ENCODE data around the gene LBHD2.
"Not testable (repeated sequence)": the region's sequence is repeated elsewhere in the genome, so short reads cannot be mapped to it uniquely, and the experiment has no call there.

The LBHD2 gene

DNA sequence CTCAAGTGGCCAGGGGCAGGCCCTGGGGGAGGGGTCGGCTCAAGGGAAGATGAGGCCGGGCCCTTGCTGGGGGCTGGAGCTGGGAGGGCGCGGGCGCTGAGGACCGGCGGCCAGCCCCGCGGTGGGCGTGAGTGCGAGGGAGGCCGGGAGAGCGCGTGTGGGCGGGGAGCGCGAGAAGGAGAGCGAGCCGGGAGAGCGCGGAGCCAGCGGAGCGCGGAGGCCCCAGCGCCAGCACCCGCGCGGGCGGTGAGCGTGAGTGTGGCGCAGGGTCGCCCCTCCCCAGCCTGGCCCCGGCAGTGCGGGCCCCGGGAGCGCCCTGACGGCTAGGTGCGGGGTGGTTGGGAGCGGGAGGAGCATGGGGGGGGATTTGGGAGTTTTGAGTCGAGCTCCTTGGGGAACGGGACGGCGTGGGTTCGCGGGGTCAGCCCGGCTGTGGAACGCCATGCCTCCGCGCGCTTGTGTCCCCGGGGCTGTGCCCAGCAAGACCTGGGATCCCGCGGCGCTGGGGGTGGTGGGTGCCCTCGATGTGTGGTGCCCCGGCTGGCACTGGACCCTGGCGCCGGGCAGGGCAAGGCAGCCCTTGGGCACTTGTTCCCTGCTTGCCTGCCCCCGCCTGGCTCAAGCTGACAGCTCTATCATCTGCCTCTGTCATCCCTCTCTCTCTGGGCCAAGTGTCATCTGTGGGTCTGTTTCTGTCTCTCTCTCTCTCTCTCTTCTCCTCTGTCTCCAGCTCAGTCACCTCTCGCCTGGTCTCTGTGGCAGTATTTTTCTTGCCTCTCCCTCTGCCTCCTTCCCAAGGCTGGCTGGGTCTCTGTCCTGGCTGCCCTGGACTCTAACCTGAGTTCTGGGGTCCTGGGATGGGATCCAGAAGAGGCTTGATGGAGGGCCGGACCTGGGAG is at the start of gene LBHD2:
TSS of gene LBHD2 (plus strand) at position 190 of the 899 bp plus-strand sequence. CDS start 1,803 bp downstream, outside the sequence.
- POLR2A ChIA-PET, result no interaction called here
- TF ChIP-seq, protein P1, sequence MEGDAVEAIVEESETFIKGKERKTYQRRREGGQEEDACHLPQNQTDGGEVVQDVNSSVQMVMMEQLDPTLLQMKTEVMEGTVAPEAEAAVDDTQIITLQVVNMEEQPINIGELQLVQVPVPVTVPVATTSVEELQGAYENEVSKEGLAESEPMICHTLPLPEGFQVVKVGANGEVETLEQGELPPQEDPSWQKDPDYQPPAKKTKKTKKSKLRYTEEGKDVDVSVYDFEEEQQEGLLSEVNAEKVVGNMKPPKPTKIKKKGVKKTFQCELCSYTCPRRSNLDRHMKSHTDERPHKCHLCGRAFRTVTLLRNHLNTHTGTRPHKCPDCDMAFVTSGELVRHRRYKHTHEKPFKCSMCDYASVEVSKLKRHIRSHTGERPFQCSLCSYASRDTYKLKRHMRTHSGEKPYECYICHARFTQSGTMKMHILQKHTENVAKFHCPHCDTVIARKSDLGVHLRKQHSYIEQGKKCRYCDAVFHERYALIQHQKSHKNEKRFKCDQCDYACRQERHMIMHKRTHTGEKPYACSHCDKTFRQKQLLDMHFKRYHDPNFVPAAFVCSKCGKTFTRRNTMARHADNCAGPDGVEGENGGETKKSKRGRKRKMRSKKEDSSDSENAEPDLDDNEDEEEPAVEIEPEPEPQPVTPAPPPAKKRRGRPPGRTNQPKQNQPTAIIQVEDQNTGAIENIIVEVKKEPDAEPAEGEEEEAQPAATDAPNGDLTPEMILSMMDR (IDR thresholded peaks at IDR 0.05; ENCODE audit: control extremely low read depth, extremely low read depth, low read depth, missing control alignments), result no peak
- CTCF ChIA-PET, result interaction anchor here (2.6 to 3.0 kb wide), 2 partner anchors 9 to 21 kb away, joined by 9 to 11 read pairs; no protein-coding TSS in a partner anchor

DNA sequence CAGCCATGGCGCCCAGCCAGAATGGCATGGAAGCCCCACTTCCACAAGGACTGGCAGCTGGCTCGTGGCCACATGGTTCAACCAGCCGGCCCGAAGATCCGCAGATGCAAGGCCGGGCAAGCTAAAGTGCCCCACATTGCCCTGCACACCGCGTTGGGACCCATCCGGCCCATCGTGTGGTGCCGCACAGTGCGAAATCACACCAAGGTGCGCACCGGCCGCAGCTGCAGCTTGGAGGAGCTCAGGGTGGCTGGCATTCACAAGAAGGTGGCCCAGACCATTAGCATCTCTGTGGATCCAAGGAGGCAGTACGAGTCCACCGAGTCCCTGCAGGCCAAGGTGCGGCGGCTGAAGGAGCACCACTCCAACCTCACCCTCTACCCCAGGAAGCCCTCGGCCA is 42.5 kb upstream of the LBHD2 start:
- TF ChIP-seq, protein P1 (IDR thresholded peaks at IDR 0.05; ENCODE audit: control extremely low read depth, extremely low read depth, low read depth, missing control alignments), result no peak
- CTCF ChIA-PET, result interaction anchor here (1.0 kb wide), 1 partner anchor 17 kb away, joined by 3 read pairs; no protein-coding TSS in a partner anchor
- POLR2A ChIA-PET, result no interaction called here
- DNase-seq (ENCODE audit: extremely low spot score), result no peak

More for the DNA sequence above, at the start of gene LBHD2:
- no peak for DNase-seq (ENCODE audit: extremely low spot score)

DNA sequence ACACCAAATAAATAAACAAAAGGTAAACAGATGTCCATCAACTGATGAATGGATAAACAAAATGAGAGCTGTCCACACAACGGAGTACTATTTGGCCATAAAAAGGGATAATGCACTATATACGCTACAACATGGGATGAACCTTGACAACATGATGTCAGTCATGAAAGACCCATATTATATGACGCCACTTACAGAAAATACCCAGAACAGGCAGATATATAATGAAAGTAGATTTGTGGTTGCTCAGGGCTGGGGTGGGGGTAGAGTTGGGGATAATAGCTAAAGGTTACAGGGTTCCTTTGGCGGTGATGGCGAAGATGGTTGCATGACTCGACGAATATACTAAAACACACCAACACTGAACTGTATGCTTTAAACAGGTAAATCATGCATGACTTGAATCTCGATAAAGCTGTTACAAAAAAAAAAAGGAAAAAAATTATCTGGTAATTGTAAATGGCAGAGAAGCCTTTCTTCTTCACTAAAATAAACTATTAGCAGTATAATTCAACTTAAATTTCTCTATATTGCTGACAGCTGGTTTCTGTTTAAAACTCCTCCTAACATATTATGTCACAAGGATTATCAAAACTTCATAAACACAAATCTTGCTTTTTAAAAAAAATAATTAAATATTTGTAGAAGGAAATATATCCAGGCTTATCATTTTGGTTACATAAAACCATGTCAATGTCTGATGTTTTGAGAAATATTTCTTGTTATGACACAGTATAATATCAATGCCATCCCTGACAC is 40.6 kb upstream of the LBHD2 start:
- TF ChIP-seq, protein P1 (IDR thresholded peaks at IDR 0.05; ENCODE audit: control extremely low read depth, extremely low read depth, low read depth, missing control alignments), result no peak
- CTCF ChIA-PET, result interaction anchor here (1.1 to 1.4 kb wide), 2 partner anchors 10 to 24 kb away, joined by 3 to 4 read pairs; no protein-coding TSS in a partner anchor
- POLR2A ChIA-PET, result interaction anchor here (0.6 kb wide), 1 partner anchor 384 kb away, joined by 3 read pairs; no protein-coding TSS in a partner anchor
- no peak for DNase-seq (ENCODE audit: extremely low spot score)

DNA sequence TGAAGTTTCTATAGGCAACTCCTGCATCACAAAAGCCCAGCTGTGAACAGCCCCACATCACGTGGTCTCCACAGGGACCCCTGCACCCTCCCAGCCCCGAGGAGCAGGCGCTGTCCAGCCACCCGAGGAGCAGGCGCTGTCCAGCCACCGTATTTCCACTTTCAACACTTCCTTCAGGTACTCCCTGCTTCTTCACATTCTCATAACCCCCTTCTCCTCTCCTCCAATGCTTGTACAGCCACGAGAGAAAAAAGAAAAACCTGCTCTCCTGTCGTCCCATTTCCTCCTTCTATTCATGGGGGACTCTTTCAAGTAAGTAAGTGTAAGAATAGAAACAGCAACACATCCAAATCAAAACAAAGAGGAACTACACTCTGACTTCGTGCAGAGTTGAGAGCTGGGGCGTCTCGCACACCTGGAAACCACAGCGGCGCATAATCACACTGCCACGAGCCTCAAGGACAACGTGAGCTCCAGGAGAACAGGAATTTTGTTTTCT is 38.6 kb upstream of the LBHD2 start:
- DNase-seq (ENCODE audit: extremely low spot score), result peak; percentile 60
- TF ChIP-seq, protein P1 (IDR thresholded peaks at IDR 0.05; ENCODE audit: control extremely low read depth, extremely low read depth, low read depth, missing control alignments), result no peak
- ChIA-PET CTCF (interaction anchor here (0.9 to 1.8 kb wide), 4 partner anchors 8 to 59 kb away, joined by 3 to 4 read pairs (median 4); no protein-coding TSS in a partner anchor), POLR2A (no interaction called here)

DNA sequence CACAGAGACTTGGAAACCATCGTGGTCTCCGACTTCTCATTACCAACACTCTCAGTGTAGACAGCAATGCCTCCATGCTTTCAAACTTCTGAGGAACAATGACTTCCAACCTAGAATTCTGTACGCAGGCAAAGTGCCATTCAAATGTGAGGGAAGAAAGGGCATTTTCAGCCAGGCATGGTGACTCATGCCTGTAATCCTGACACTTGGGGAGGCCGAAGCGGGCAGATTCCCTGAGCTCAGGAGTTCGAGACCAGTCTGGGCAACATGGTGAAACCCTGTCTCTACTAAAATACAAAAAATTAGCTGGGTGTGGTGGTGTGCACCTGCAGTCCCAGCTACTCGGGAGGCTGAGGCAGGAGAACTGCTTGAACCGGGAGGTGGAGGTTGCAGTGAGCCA is 36.6 kb upstream of the LBHD2 start:
- POLR2A ChIA-PET; DNase-seq (ENCODE audit: extremely low spot score): not testable (repeated sequence)
- CTCF ChIA-PET, result interaction anchor here (1.1 to 1.2 kb wide), 2 partner anchors 10 to 57 kb away, joined by 4 read pairs; no protein-coding TSS in a partner anchor

DNA sequence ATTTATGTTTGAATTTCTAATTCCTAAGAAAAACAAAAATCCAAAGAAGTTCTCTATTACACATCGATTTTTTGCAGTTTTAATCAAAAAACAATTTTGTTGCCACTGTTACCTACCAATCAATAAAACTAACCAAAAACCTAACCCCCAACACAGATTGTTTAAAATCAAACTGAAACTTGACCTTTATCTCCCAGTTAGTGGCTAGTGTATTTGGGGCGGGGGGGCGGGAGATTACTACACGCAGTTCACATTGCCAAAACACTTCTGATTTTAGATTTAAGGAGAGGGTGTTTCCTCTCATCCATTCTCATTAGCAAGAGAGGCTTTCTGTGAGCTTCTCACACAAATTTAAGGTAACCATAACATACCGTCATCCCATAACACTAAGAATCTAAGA is 33.1 kb upstream of the LBHD2 start:
- POLR2A ChIA-PET, result no interaction called here
- DNase-seq (ENCODE audit: extremely low spot score), result no peak
- TF ChIP-seq, protein P1 (IDR thresholded peaks at IDR 0.05; ENCODE audit: control extremely low read depth, extremely low read depth, low read depth, missing control alignments), result no peak
- CTCF ChIA-PET, result interaction anchor here (0.8 to 1.0 kb wide), 2 partner anchors 90 to 340 kb away, joined by 3 read pairs; no protein-coding TSS in a partner anchor

All from GM10248 (cell line).